ENCODE results near the gene CHST8. TPM values are rescaled to one million over a fixed set of nuclear protein-coding genes. Genes with fewer than 3 reads are reported as not detected.

The CHST8 gene
- total RNA-seq, 2 experiments from 2014 or later = not detected

- Mint-ChIP-seq H3K27ac (no peak overlapping the region), H3K27me3 (peaks cover 39% of the 10 kb centered on the region), H3K9me3 (no peaks in the 10 kb centered on the region), H3K4me3 (no peak overlapping the region), H3K4me1 (no peaks in the 10 kb centered on the region), H3K36me3 (ENCODE audit: low read depth) (no peaks in the 10 kb centered on the region)
- DNase-seq = no peak
- ChIA-PET POLR2A (no interaction called here), CTCF (no interaction called here)
Observed at GRCh38 chr19:33622809-33623511, 1.2 kb downstream of the CHST8 start.

GRCh38 chr19:33624586-33624985 is 2.8 kb downstream of the CHST8 start:
- H3K36me3 Mint-ChIP-seq (ENCODE audit: low read depth) = no peaks in the 10 kb centered on the region
- ChIA-PET CTCF (interaction anchor here (0.6 kb wide), 1 partner anchor 11 kb away, joined by 3 read pairs; no protein-coding TSS in a partner anchor), POLR2A (no interaction called here)
- DNase-seq = no peak
- no peaks in the 10 kb centered on the region for H3K4me1 Mint-ChIP-seq
- H3K9me3 Mint-ChIP-seq = no peaks in the 10 kb centered on the region
- no peak overlapping the region for H3K27ac Mint-ChIP-seq
- peaks cover 36% of the 10 kb centered on the region for H3K27me3 Mint-ChIP-seq
- no peak overlapping the region for H3K4me3 Mint-ChIP-seq

GRCh38 chr19:33627526-33627925 is 5.8 kb downstream of the CHST8 start:
- no peaks in the 10 kb centered on the region for H3K9me3 Mint-ChIP-seq
- CTCF ChIA-PET = no interaction called here
- POLR2A ChIA-PET = no interaction called here
- H3K36me3 Mint-ChIP-seq (ENCODE audit: low read depth) = no peaks in the 10 kb centered on the region
- H3K27ac Mint-ChIP-seq = no peak overlapping the region
- DNase-seq = no peak
- no peaks in the 10 kb centered on the region for H3K4me1 Mint-ChIP-seq
- H3K27me3 Mint-ChIP-seq = peaks cover 21% of the 10 kb centered on the region
- H3K4me3 Mint-ChIP-seq = no peak overlapping the region

GRCh38 chr19:33627962-33628839 is 6.4 kb downstream of the CHST8 start:
- no peak for DNase-seq
- no peaks in the 10 kb centered on the region for H3K36me3 Mint-ChIP-seq (ENCODE audit: low read depth)
- no peak overlapping the region for H3K27ac Mint-ChIP-seq
- ChIA-PET CTCF (no interaction called here), POLR2A (no interaction called here)
- no peak overlapping the region for H3K4me3 Mint-ChIP-seq
- peaks cover 16% of the 10 kb centered on the region for H3K27me3 Mint-ChIP-seq
- H3K4me1 Mint-ChIP-seq = no peaks in the 10 kb centered on the region
- no peaks in the 10 kb centered on the region for H3K9me3 Mint-ChIP-seq

- peaks cover 7% of the 10 kb centered on the region for H3K27me3 Mint-ChIP-seq
- CTCF ChIA-PET = interaction anchor here (0.8 kb wide), 1 partner anchor 104 kb away, joined by 3 read pairs; no protein-coding TSS in a partner anchor
Observed at GRCh38 chr19:33628921-33629825, 7.4 kb downstream of the CHST8 start.

GRCh38 chr19:33629826-33630375 is 8.1 kb downstream of the CHST8 start:
- POLR2A ChIA-PET = no interaction called here
- no peak for DNase-seq
- H3K27ac Mint-ChIP-seq = no peak overlapping the region
- H3K27me3 Mint-ChIP-seq = no peaks in the 10 kb centered on the region
- CTCF ChIA-PET = interaction anchor here (0.8 kb wide), 1 partner anchor 103 kb away, joined by 3 read pairs; no protein-coding TSS in a partner anchor
- H3K4me1 Mint-ChIP-seq = no peaks in the 10 kb centered on the region
- H3K4me3 Mint-ChIP-seq = no peak overlapping the region
- no peaks in the 10 kb centered on the region for H3K36me3 Mint-ChIP-seq (ENCODE audit: low read depth)
- no peaks in the 10 kb centered on the region for H3K9me3 Mint-ChIP-seq

More at GRCh38 chr19:33628921-33629825, 7.4 kb downstream of the CHST8 start:
- no peak for DNase-seq
- no peaks in the 10 kb centered on the region for H3K4me1 Mint-ChIP-seq
- H3K27ac Mint-ChIP-seq = no peak overlapping the region
- no peak overlapping the region for H3K4me3 Mint-ChIP-seq
- H3K9me3 Mint-ChIP-seq = no peaks in the 10 kb centered on the region
- POLR2A ChIA-PET = no interaction called here
- H3K36me3 Mint-ChIP-seq (ENCODE audit: low read depth) = no peaks in the 10 kb centered on the region

- ChIA-PET CTCF (no interaction called here), POLR2A (no interaction called here)
- Mint-ChIP-seq H3K9me3 (no peaks in the 10 kb centered on the region), H3K4me1 (no peaks in the 10 kb centered on the region), H3K36me3 (ENCODE audit: low read depth) (no peaks in the 10 kb centered on the region), H3K4me3 (no peak overlapping the region), H3K27me3 (no peaks in the 10 kb centered on the region), H3K27ac (no peak overlapping the region)
- no peak for DNase-seq
Observed at GRCh38 chr19:33630880-33631608, 9.3 kb downstream of the CHST8 start.

GRCh38 chr19:33631609-33631973 is 9.8 kb downstream of the CHST8 start:
- Mint-ChIP-seq H3K36me3 (ENCODE audit: low read depth) (no peaks in the 10 kb centered on the region), H3K27ac (no peak overlapping the region), H3K4me1 (no peaks in the 10 kb centered on the region), H3K4me3 (no peak overlapping the region), H3K27me3 (no peaks in the 10 kb centered on the region), H3K9me3 (peaks cover 2% of the 10 kb centered on the region)
- DNase-seq = no peak
- ChIA-PET POLR2A (no interaction called here), CTCF (no interaction called here)

GRCh38 chr19:33634361-33635091 is 12.8 kb downstream of the CHST8 start:
- POLR2A ChIA-PET = no interaction called here
- Mint-ChIP-seq H3K4me1 (no peaks in the 10 kb centered on the region), H3K27me3 (peaks cover 8% of the 10 kb centered on the region), H3K9me3 (peaks cover 2% of the 10 kb centered on the region), H3K4me3 (no peak overlapping the region), H3K27ac (no peak overlapping the region), H3K36me3 (ENCODE audit: low read depth) (no peaks in the 10 kb centered on the region)
- no peak for DNase-seq
- CTCF ChIA-PET = no interaction called here

GRCh38 chr19:33638167-33639034 is 16.6 kb downstream of the CHST8 start:
- H3K27ac Mint-ChIP-seq = no peak overlapping the region
- CTCF ChIA-PET = no interaction called here
- H3K4me3 Mint-ChIP-seq = no peak overlapping the region
- POLR2A ChIA-PET = no interaction called here
- H3K36me3 Mint-ChIP-seq (ENCODE audit: low read depth) = no peaks in the 10 kb centered on the region
- H3K9me3 Mint-ChIP-seq = peaks cover 2% of the 10 kb centered on the region
- H3K27me3 Mint-ChIP-seq = peaks cover 8% of the 10 kb centered on the region
- DNase-seq = no peak
- H3K4me1 Mint-ChIP-seq = no peaks in the 10 kb centered on the region

GRCh38 chr19:33639035-33639681 is 17.4 kb downstream of the CHST8 start:
- H3K36me3 Mint-ChIP-seq (ENCODE audit: low read depth) = no peaks in the 10 kb centered on the region
- ChIA-PET POLR2A (no interaction called here), CTCF (no interaction called here)
- H3K4me3 Mint-ChIP-seq = no peak overlapping the region
- no peak overlapping the region for H3K27ac Mint-ChIP-seq
- H3K9me3 Mint-ChIP-seq = peaks cover 2% of the 10 kb centered on the region
- H3K27me3 Mint-ChIP-seq = peaks cover 8% of the 10 kb centered on the region
- no peak for DNase-seq
- H3K4me1 Mint-ChIP-seq = no peaks in the 10 kb centered on the region
